ENCODE results near the gene PNPLA8. TPM values are rescaled to one million over a fixed set of nuclear protein-coding genes. Genes with fewer than 3 reads are reported as not detected.

The PNPLA8 gene
- total and polyA plus RNA-seq, 2 donors from 2014 or later: 17.7 to 33.9 TPM

GRCh38 chr7:108421720-108422331 lies 104.1 kb downstream of the PNPLA8 start:
- no peak for TF ChIP-seq CTCF (IDR thresholded peaks at IDR 0.05; ENCODE audit: borderline replicate concordance, extremely low read depth, insufficient read depth)
- no peak for FAIRE-seq
- H3K27ac ChIP-seq (ENCODE audit: low read depth in 2 of 2, low read length in 2 of 2): no peak overlapping the region

More at GRCh38 chr7:108421720-108422331, 104.1 kb downstream of the PNPLA8 start:
- H3K27me3 ChIP-seq (ENCODE audit: control insufficient read depth, insufficient read depth, low read length): no peaks in the 10 kb centered on the region
- no peak overlapping the region for H3K9ac ChIP-seq (ENCODE audit: low read length in 3 of 3)
- H3K4me1 ChIP-seq (ENCODE audit: control insufficient read depth in 2 of 3, insufficient read depth in 2 of 3, low read depth in 1 of 3, low read length in 3 of 3): no peaks in the 10 kb centered on the region
- no peaks in the 10 kb centered on the region for H3K36me3 ChIP-seq (ENCODE audit: control insufficient read depth in 2 of 3, insufficient read depth in 3 of 3, low read length in 3 of 3)
- no peak for DNase-seq
- H3K9me3 ChIP-seq (ENCODE audit: control insufficient read depth in 2 of 3, insufficient read depth in 1 of 3, low read length in 3 of 3): no peaks in the 10 kb centered on the region
- H3K4me3 ChIP-seq (ENCODE audit: low read length in 3 of 3): no peak overlapping the region
- intact Hi-C loops (cut with DNase I): no loop called here

Other genes starting within 250 kb of the PNPLA8 start
- 20.6 TPM for gene NRCAM, start 69.7 kb downstream of the PNPLA8 start, total RNA-seq
- gene NRCAM, start 69.7 kb downstream of the PNPLA8 start, polyA plus RNA-seq (ENCODE audit: insufficient read depth, low read depth, low replicate concordance): 16.8 TPM
- gene THAP5, start 43.6 kb upstream of the PNPLA8 start, total RNA-seq: 32.6 TPM
- gene THAP5, start 43.6 kb upstream of the PNPLA8 start, polyA plus RNA-seq (ENCODE audit: insufficient read depth, low read depth, low replicate concordance): 9.4 TPM
- 31.3 TPM for gene DNAJB9, start 43.7 kb upstream of the PNPLA8 start, total RNA-seq
- 33.5 TPM for gene DNAJB9, start 43.7 kb upstream of the PNPLA8 start, polyA plus RNA-seq (ENCODE audit: insufficient read depth, low read depth, low replicate concordance)

Data from kidney (tissue), 14 donors.